GM19035 (cell line): Measurements from ENCODE around the gene HSBP1.

Experiments used
- ATAC-seq: cut with Tn5 transposase; IDR thresholded peaks from one replicate; pipeline ENCODE4 v1.9.1; 2021; ENCODE audit not compliant: unreplicated experiment

Gene HSBP1

GRCh38 chr16:83802554-83803205, 5.1 kb upstream of the HSBP1 start:
- no peak for ATAC-seq

- ATAC-seq, result no peak
Observed at GRCh38 chr16:83803811-83804210, 4.0 kb upstream of the HSBP1 start.

GRCh38 chr16:83804366-83804765, 3.4 kb upstream of the HSBP1 start:
- ATAC-seq, result no peak

GRCh38 chr16:83806036-83806435, 1.7 kb upstream of the HSBP1 start:
- no peak for ATAC-seq

- ATAC-seq, result no peak
Observed at GRCh38 chr16:83806731-83807130, 1.0 kb upstream of the HSBP1 start.

- peak; percentile 7 for ATAC-seq
Observed at GRCh38 chr16:83807327-83807709, 460 bp upstream of the HSBP1 start.

GRCh38 chr16:83808573-83809014, 816 bp downstream of the HSBP1 start:
- no peak for ATAC-seq

GRCh38 chr16:83809092-83809491, 1.3 kb downstream of the HSBP1 start:
- ATAC-seq, result no peak

- no peak for ATAC-seq
Observed at GRCh38 chr16:83810901-83811300, 3.1 kb downstream of the HSBP1 start.

GRCh38 chr16:83813823-83814658, 6.3 kb downstream of the HSBP1 start:
- no peak for ATAC-seq

- ATAC-seq, result no peak
Observed at GRCh38 chr16:83814659-83814985, 6.8 kb downstream of the HSBP1 start.

- ATAC-seq, result no peak
Observed at GRCh38 chr16:83817022-83817421, 9.2 kb downstream of the HSBP1 start.

GRCh38 chr16:83818276-83818675, 10.5 kb downstream of the HSBP1 start:
- ATAC-seq, result no peak

GRCh38 chr16:83819361-83819760, 11.6 kb downstream of the HSBP1 start:
- no peak for ATAC-seq

GRCh38 chr16:83826146-83826913, 18.6 kb downstream of the HSBP1 start:
- ATAC-seq, result peak; percentile 79

- no peak for ATAC-seq
Observed at GRCh38 chr16:83830091-83830768, 22.5 kb downstream of the HSBP1 start.

GRCh38 chr16:83830769-83831455, 23.1 kb downstream of the HSBP1 start:
- no peak for ATAC-seq

- no peak for ATAC-seq
Observed at GRCh38 chr16:83831456-83831987, 23.7 kb downstream of the HSBP1 start.

GRCh38 chr16:83833921-83834320, 26.1 kb downstream of the HSBP1 start:
- no peak for ATAC-seq
